HCT116 (cell line): Measurements from ENCODE around the gene DNAL4. TPM values are rescaled to one million over a fixed set of nuclear protein-coding genes. Genes with fewer than 3 reads are reported as not detected.
A peak's percentile ranks its signal among the peaks of the same experiment; 100 is the strongest.

Experiments
- ATAC-seq: fragments of 200-7000 bp; cut with Tn5 transposase; 2 replicates; pipeline ENCODE4 v1.9.1; 2020; ENCODE audit warnings: mild to moderate bottlenecking, moderate library complexity
- BruUV-seq: library from RNA; stranded (reverse); fragments of 400-500 nt; replicated peaks from 2 replicates; lab custom pipeline; 2021; lab: Mats Ljungman, UMichigan
- CTCF ChIA-PET: fragments of 300-600 bp; sonication (Branson Sonifier 250); formaldehyde crosslinking; loops from one replicate; lab custom pipeline; 2021; ENCODE audit warnings: antibody characterized with exemption; lab: Charles Lee
- POLR2A ChIA-PET: fragments of 300-600, 350-600 bp; sonication (Branson Sonifier 250); formaldehyde crosslinking; loops from one replicate; lab custom pipeline; 2021; ENCODE audit warnings: antibody characterized with exemption; lab: Charles Lee
- RAD21 ChIA-PET, 2 experiments: fragments of 300-600 bp; sonication (Branson Sonifier 250); formaldehyde crosslinking; loops; one replicate each; lab custom pipeline; 2023; ENCODE audit warnings: low total read pairs in 2 of 2; ENCODE audit not compliant: uncharacterized antibody in 2 of 2, unreplicated experiment in 2 of 2, low non-redundant PET in 1 of 2; lab: Charles Lee
- DNase-seq: peaks from one replicate; pipeline ENCODE4 v3.0.0-alpha.2; 2010; ENCODE audit warnings: low read depth, low spot score
- H2AFZ ChIP-seq: fragments of 200-600 bp; shearing (Covaris generic), sonication (generic); 2 replicates; pipeline ENCODE4 v1.6.1; 2017; ENCODE audit warnings: low read depth, mixed run types, mixed read lengths, antibody characterized with exemption, low read length; ENCODE audit not compliant: poor library complexity, severe bottlenecking
- H3K27ac ChIP-seq: 2 replicates; pipeline ENCODE4 v1.5.1; 2012; ENCODE audit warnings: low read depth, low read length
- H3K27me3 ChIP-seq: fragments of 200-600 bp; sonication (generic); 2 replicates; pipeline ENCODE4 v1.6.1; 2016; ENCODE audit warnings: mixed run types, low read length, mixed read lengths; ENCODE audit not compliant: insufficient read depth
- H3K36me3 ChIP-seq, 2 experiments: fragments of 200-500 bp in 1 of 2; fragments of 200-600 bp in 1 of 2; sonication (Bioruptor generic) in 1 of 2; sonication (generic) in 1 of 2; 2 replicates each; pipeline versions ENCODE4 v1.5.1 to v1.6.1; 2014 to 2016; ENCODE audit warnings: low read length in 2 of 2, inconsistent platforms in 1 of 2, mixed read lengths in 1 of 2, mixed run types in 1 of 2; ENCODE audit not compliant: insufficient read depth in 2 of 2, control insufficient read depth in 1 of 2
- H3K4me1 ChIP-seq, 2 experiments: fragments of 200-600 bp in 1 of 2; sonication (generic) in 1 of 2; 2 replicates each; pipeline versions ENCODE4 v1.5.1 to v1.6.1; 2012 to 2017; ENCODE audit warnings: low read length in 2 of 2, inconsistent platforms in 1 of 2, mild to moderate bottlenecking in 1 of 2, mixed read lengths in 1 of 2, mixed run types in 1 of 2, moderate library complexity in 1 of 2; ENCODE audit not compliant: insufficient read depth in 2 of 2, control insufficient read depth in 1 of 2
- H3K4me2 ChIP-seq: fragments of 200-600 bp; sonication (generic); 2 replicates; pipeline ENCODE4 v1.6.1; 2017; ENCODE audit warnings: mixed run types, low read length, mixed read lengths
- H3K4me3 ChIP-seq, 2 experiments: fragments of 200-600 bp in 1 of 2; sonication (generic) in 1 of 2; replicated peaks in 1 of 2; 2 replicates each; pipeline ENCODE4 v1.5.1; 2011 to 2016; ENCODE audit warnings: low read length in 2 of 2, control low read depth in 1 of 2, low read depth in 1 of 2, mild to moderate bottlenecking in 1 of 2, mixed read lengths in 1 of 2, mixed run types in 1 of 2
- H3K79me2 ChIP-seq: fragments of 200-600 bp; sonication (generic); 2 replicates; pipeline ENCODE4 v1.6.1; 2017; ENCODE audit warnings: mild to moderate bottlenecking, mixed run types, low read length, moderate library complexity, mixed read lengths; ENCODE audit not compliant: insufficient read depth
- H3K9ac ChIP-seq: fragments of 200-600 bp; sonication (generic); 2 replicates; pipeline ENCODE4 v1.6.1; 2016; ENCODE audit warnings: low read length, mixed read lengths
- H3K9me2 ChIP-seq: fragments of 200-600 bp; sonication (generic), shearing (Covaris generic); 2 replicates; pipeline ENCODE4 v1.6.1; 2017; ENCODE audit warnings: mixed run types, mild to moderate bottlenecking, moderate library complexity; ENCODE audit not compliant: insufficient read depth
- H3K9me3 ChIP-seq, 2 experiments: fragments of 200-500 bp in 1 of 2; fragments of 200-600 bp in 1 of 2; sonication (Bioruptor generic) in 1 of 2; sonication (generic) in 1 of 2; 2 replicates each; pipeline ENCODE4 v1.6.1; 2014 to 2017; ENCODE audit warnings: low read length in 2 of 2, mixed read lengths in 2 of 2, inconsistent platforms in 1 of 2, low read depth in 1 of 2, mild to moderate bottlenecking in 1 of 2, mixed run types in 1 of 2, moderate library complexity in 1 of 2; ENCODE audit not compliant: control insufficient read depth in 1 of 2, insufficient read depth in 1 of 2
- H4K20me1 ChIP-seq: fragments of 200-600 bp; sonication (generic), shearing (Covaris generic); 2 replicates; pipeline ENCODE4 v1.6.1; 2017; ENCODE audit warnings: mixed run types, mild to moderate bottlenecking, moderate library complexity; ENCODE audit not compliant: insufficient read depth
- CEBPB ChIP-seq: IDR thresholded peaks from 2 replicates; pipeline ENCODE4 v1.6.1; 2012; ENCODE audit warnings: low read depth
- CTCF ChIP-seq, 3 experiments: fragments of 200-600 bp in 1 of 3; sonication (generic) in 1 of 3; IDR thresholded peaks in 2 of 3; conservative IDR thresholded peaks in 1 of 3; 2 replicates each; pipeline ENCODE4 v1.5.1; 2012 to 2017; ENCODE audit warnings: low read depth in 2 of 3, low read length in 2 of 3, antibody characterized with exemption in 1 of 3, borderline replicate concordance in 1 of 3, control low read depth in 1 of 3, mild to moderate bottlenecking in 1 of 3, mixed read lengths in 1 of 3, mixed run types in 1 of 3, moderate library complexity in 1 of 3; ENCODE audit not compliant: insufficient read depth in 1 of 3
- EGR1 ChIP-seq: IDR thresholded peaks from 2 replicates; pipeline ENCODE4 v1.6.1; 2012; ENCODE audit warnings: low read depth
- ELF1 ChIP-seq: IDR thresholded peaks from 2 replicates; pipeline ENCODE4 v1.6.1; 2012; ENCODE audit warnings: low read depth, borderline replicate concordance
- EZH2 ChIP-seq: fragments of 200-600 bp; sonication (generic); IDR thresholded peaks from 2 replicates; pipeline ENCODE4 v1.6.1; 2017; ENCODE audit warnings: antibody characterized with exemption, mixed run types
- JUND ChIP-seq: IDR thresholded peaks from 2 replicates; pipeline ENCODE4 v1.6.1; 2012
- POLR2AphosphoS5 ChIP-seq: IDR thresholded peaks from 2 replicates; pipeline ENCODE4 v1.6.1; 2011; ENCODE audit warnings: mild to moderate bottlenecking, low read depth, low read length, moderate library complexity
- RAD21 ChIP-seq: IDR thresholded peaks from 2 replicates; pipeline ENCODE4 v1.6.1; 2012; ENCODE audit warnings: low read depth, mild to moderate bottlenecking
- REST ChIP-seq: IDR thresholded peaks from 2 replicates; pipeline ENCODE4 v1.6.1; 2012; ENCODE audit warnings: low read depth
- SP1 ChIP-seq: IDR thresholded peaks from 2 replicates; pipeline ENCODE4 v1.6.1; 2012; ENCODE audit warnings: low read depth
- intact Hi-C: fragments of 100-400 bp; cut with micrococcal nuclease; formaldehyde crosslinking; loops from 2 replicates; pipeline ENCODE4 v1.10.0; 2022
- total RNA-seq: library from RNA; stranded (reverse); gene quantifications from one replicate; pipeline ENCODE4 v1.2.1, GENCODE V29; 2021; ENCODE audit not compliant: unreplicated experiment
- TF ChIP-seq, protein P1 (sequence below): IDR thresholded peaks from 2 replicates; pipeline ENCODE4 v1.6.1; 2012

The DNAL4 gene
- total RNA-seq, 1 experiment from 2014 or later = 18.3 TPM

DNA sequence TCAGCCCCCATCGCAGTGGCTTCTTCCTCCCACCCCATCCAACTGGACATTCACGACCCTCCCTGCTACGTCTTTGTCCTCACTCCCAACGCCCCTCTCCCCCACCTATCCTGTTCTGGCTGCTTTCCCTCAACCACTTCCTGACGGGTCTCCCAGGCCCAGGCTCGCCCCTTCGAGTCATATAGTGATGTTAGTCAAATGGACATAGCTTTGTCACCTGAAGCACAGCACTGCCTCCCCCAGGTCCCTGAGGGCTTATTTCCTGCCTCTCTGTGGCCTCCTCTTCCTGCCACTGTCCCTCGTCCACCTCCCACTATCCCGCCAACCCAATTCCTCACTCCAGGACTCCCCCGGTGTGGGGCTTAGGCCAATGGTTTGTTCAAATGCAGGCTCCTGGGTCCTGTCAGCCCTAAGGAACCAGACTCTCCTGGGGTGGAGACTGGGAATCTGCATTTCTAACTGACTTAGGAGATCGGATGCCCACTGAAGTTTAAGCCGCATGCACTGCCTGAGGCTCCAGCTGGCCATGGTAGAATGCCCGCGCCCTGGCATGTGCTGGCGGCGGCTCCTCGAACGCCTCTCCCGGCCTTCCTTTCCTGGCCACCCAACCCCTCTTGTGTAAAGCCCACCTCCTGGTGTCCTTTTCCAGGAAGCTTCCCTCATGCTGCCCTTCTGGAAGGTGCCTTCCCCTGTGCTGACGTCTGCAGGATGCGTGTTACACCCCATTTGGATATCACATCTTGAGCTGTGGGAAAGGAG lies 56.5 kb downstream of the DNAL4 start:
- RAD21 ChIA-PET = no interaction called here
- Histone ChIP-seq H3K9me2 (no peaks in the 10 kb centered on the region), H3K9me3 (no peaks in the 10 kb centered on the region), H3K9ac (no peak overlapping the region), H4K20me1 (no peaks in the 10 kb centered on the region), H3K79me2 (no peaks in the 10 kb centered on the region), H3K27me3 (no peaks in the 10 kb centered on the region), H3K36me3 (peaks cover 35% of the 10 kb centered on the region in 2 experiments; a peak in 3 of 4 replicates), H3K27ac (no peak overlapping the region), H3K4me1 (peaks cover 0 to 4% of the 10 kb centered on the region in 2 experiments; a peak in 1 of 4 replicates), H3K4me3 (no peak overlapping the region), H2AFZ (no peak overlapping the region), H3K4me2 (no peak overlapping the region)
- CTCF ChIA-PET = no interaction called here
- intact Hi-C loops = no loop called here
- BruUV-seq = no TSS peak
- POLR2A ChIA-PET = no interaction called here
- TF ChIP-seq POLR2AphosphoS5 = 0 out of 2 replicates have a peak, but pooled peaks have one; percentile 3
- no peak for TF ChIP-seq EGR1
- no peak for DNase-seq
- ATAC-seq = no peak

DNA sequence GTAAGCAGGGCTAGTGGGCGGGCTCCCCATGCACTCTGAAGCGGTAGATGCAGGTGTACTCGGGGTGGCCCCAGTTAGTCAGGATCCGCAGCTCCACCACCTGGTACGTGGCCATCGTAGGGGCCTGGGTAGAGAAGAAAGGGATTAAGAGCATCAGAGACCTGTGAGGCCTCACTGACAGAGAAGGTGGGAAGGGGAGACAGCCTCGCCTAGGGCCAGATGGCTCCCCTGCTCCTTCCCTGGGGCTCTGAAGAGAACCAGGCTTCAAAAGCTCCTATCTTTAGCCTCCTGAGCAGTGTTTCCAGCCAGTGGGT lies 57.7 kb downstream of the DNAL4 start:
- Histone ChIP-seq H3K9me3 (no peaks in the 10 kb centered on the region), H3K27me3 (no peaks in the 10 kb centered on the region), H3K4me2 (no peak overlapping the region), H3K27ac (no peak overlapping the region; the same call in 1 of the 2 replicates), H4K20me1 (no peaks in the 10 kb centered on the region), H3K79me2 (no peaks in the 10 kb centered on the region), H3K9ac (no peak overlapping the region), H2AFZ (no peak overlapping the region), H3K36me3 (peaks cover 29 to 31% of the 10 kb centered on the region in 2 experiments; a peak in 3 of 4 replicates), H3K4me3 (no peak overlapping the region), H3K4me1 (peaks cover 0 to 4% of the 10 kb centered on the region in 2 experiments; a peak in 1 of 4 replicates), H3K9me2 (no peaks in the 10 kb centered on the region)
- ChIA-PET RAD21 (no interaction called here), POLR2A (no interaction called here), CTCF (interaction anchor here (0.6 kb wide), 1 partner anchor 11 kb away, joined by 3 read pairs; no protein-coding TSS in a partner anchor)
- DNase-seq = no peak
- intact Hi-C loops = no loop called here
- ATAC-seq = no peak
- no TSS peak for BruUV-seq
- TF ChIP-seq EGR1 = no peak
- TF ChIP-seq SP1 = no peak
- no peak for TF ChIP-seq CTCF (IDR thresholded peaks at IDR 0.05 in 2 of 3, conservative IDR thresholded peaks at IDR 0.05 in 1 of 3; ENCODE audit: borderline replicate concordance in 1 of 3, insufficient read depth in 1 of 3, low read depth in 2 of 3, low read length in 2 of 3)
- no peak for TF ChIP-seq JUND
- TF ChIP-seq, protein P1, sequence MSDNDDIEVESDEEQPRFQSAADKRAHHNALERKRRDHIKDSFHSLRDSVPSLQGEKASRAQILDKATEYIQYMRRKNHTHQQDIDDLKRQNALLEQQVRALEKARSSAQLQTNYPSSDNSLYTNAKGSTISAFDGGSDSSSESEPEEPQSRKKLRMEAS = no peak
- no peak for TF ChIP-seq RAD21
- TF ChIP-seq EZH2 = no peak
- TF ChIP-seq CEBPB = no peak
- no peak for TF ChIP-seq REST
- no peak for TF ChIP-seq ELF1
